K562 (cell line): ENCODE data around the gene EPHA4. TPM values are rescaled to one million over a fixed set of nuclear protein-coding genes. Genes with fewer than 3 reads are reported as not detected.

Experiments used
- ATAC-seq: fragments of 200-7000 bp; cut with Tn5 transposase; 3 replicates; pipeline ENCODE4 v1.9.1; 2020; ENCODE audit warnings: moderate library complexity
- BruUV-seq: library from RNA; stranded (reverse); fragments of 400-500 nt; replicated peaks from 2 replicates; lab custom pipeline; 2021; lab: Mats Ljungman, UMichigan
- CTCF ChIA-PET: fragments of 300-600 bp; formaldehyde crosslinking; extraction: SDS; loops from one replicate; lab custom pipeline; 2021; ENCODE audit warnings: low intra/inter-chr PET ratio; lab: Yijun Ruan, JAX
- POLR2A ChIA-PET: fragments of 300-600, 350-650 bp; sonication (Branson Sonifier 250); formaldehyde crosslinking; extraction: SDS; loops from one replicate; lab custom pipeline; 2021; ENCODE audit warnings: antibody characterized with exemption, inconsistent platforms; lab: Yijun Ruan, JAX
- DNase-seq, 4 experiments: peaks; one replicate each; pipeline versions ENCODE4 v3.0.0 to v3.0.0-alpha.2; 2011 to 2018; ENCODE audit warnings: low spot score in 3 of 4, mixed read lengths in 3 of 4; ENCODE audit errors: extremely low read depth in 1 of 4
- FAIRE-seq: peaks from 2 replicates; lab custom pipeline; 2011; peaks lifted over from hg19 to GRCh38; lab: Jason Lieb, UNC
- H2AFZ ChIP-seq: 2 replicates; pipeline ENCODE4 v1.6.0; 2011; ENCODE audit warnings: low read depth, low read length, control low read depth, inconsistent platforms
- H3K27ac ChIP-seq: fragments of 200-600 bp; 3 replicates; pipeline ENCODE4 v1.8.0; 2011; ENCODE audit warnings: low read depth, mild to moderate bottlenecking, control low read depth, inconsistent platforms, low read length, moderate library complexity, mixed read lengths; ENCODE audit errors: extremely low read depth
- H3K27me3 ChIP-seq, 2 experiments: fragments of 300-600 bp in 1 of 2; 2 replicates in 1 of 2; 3 replicates in 1 of 2; pipeline versions ENCODE4 v1.6.0 to v1.8.0; 2011; ENCODE audit warnings: inconsistent platforms in 2 of 2, low read length in 2 of 2, mild to moderate bottlenecking in 1 of 2, mixed read lengths in 1 of 2, moderate library complexity in 1 of 2; ENCODE audit not compliant: control insufficient read depth in 2 of 2, insufficient read depth in 2 of 2
- H3K36me3 ChIP-seq: fragments of 300-600 bp; 3 replicates; pipeline ENCODE4 v1.8.0; 2011; ENCODE audit warnings: mild to moderate bottlenecking, low read length, inconsistent platforms; ENCODE audit not compliant: control insufficient read depth, insufficient read depth
- H3K4me1 ChIP-seq, 2 experiments: fragments of 200-600 bp in 1 of 2; replicated peaks in 1 of 2; 2 replicates in 1 of 2; 3 replicates in 1 of 2; pipeline versions ENCODE4 v1.5.1 to v1.8.0; 2011; ENCODE audit warnings: inconsistent platforms in 2 of 2, low read length in 2 of 2, mild to moderate bottlenecking in 1 of 2, mixed read lengths in 1 of 2, moderate library complexity in 1 of 2; ENCODE audit not compliant: control insufficient read depth in 2 of 2, insufficient read depth in 2 of 2
- H3K4me2 ChIP-seq: 2 replicates; pipeline ENCODE4 v1.6.1; 2011; ENCODE audit warnings: low read length, control low read depth, inconsistent platforms, mixed read lengths; ENCODE audit not compliant: insufficient read depth
- H3K4me3 ChIP-seq: fragments of 200-600 bp; sonication (generic), shearing (Covaris generic); 2 replicates; pipeline ENCODE4 v1.5.1; 2016; ENCODE audit warnings: control low read depth, inconsistent platforms
- H3K79me2 ChIP-seq: fragments of 200-600 bp; 3 replicates; pipeline ENCODE4 v1.8.0; 2011; ENCODE audit warnings: low read length, inconsistent platforms; ENCODE audit not compliant: control insufficient read depth, insufficient read depth
- H3K9ac ChIP-seq, 2 experiments: 2 replicates each; pipeline versions ENCODE4 v1.6.0 to v1.6.1; 2011; ENCODE audit warnings: low read depth in 2 of 2, low read length in 2 of 2, control low read depth in 1 of 2, inconsistent platforms in 1 of 2, mild to moderate bottlenecking in 1 of 2, mixed read lengths in 1 of 2; ENCODE audit not compliant: insufficient read depth in 1 of 2
- H3K9me1 ChIP-seq: one replicate; pipeline ENCODE4 v1.6.0; 2011; ENCODE audit warnings: inconsistent platforms, mild to moderate bottlenecking, low read length, moderate library complexity; ENCODE audit not compliant: control insufficient read depth, insufficient read depth
- H3K9me3 ChIP-seq: replicated peaks from 2 replicates; pipeline ENCODE4 v1.5.1; 2011; ENCODE audit warnings: low read depth, low read length, inconsistent platforms; ENCODE audit not compliant: control insufficient read depth, insufficient read depth
- H4K20me1 ChIP-seq: replicated peaks from 2 replicates; pipeline ENCODE4 v1.6.1; 2011; ENCODE audit warnings: low read length, inconsistent platforms, mixed read lengths; ENCODE audit not compliant: control insufficient read depth, insufficient read depth
- DNMT1 ChIP-seq: fragments of 450-650 bp; IDR thresholded peaks from 2 replicates; pipeline ENCODE4 v1.6.1; 2016; ENCODE audit warnings: antibody characterized with exemption, mild to moderate bottlenecking
- HDGF ChIP-seq: fragments of 450-650 bp; IDR thresholded peaks from 2 replicates; pipeline ENCODE4 v1.6.1; 2016
- ID3 ChIP-seq, 2 experiments: fragments of 250-450 bp in 1 of 2; fragments of 450-650 bp in 1 of 2; sonication (Bioruptor Pico) in 1 of 2; IDR thresholded peaks; 2 replicates each; pipeline versions ENCODE4 v1.6.1 to v1.8.0; 2016 to 2021; ENCODE audit warnings: mild to moderate bottlenecking in 2 of 2, moderate library complexity in 2 of 2, missing compliant biosample characterization in 1 of 2, missing genetic modification characterization in 1 of 2
- MECOM ChIP-seq: fragments of 250-450 bp; sonication (Bioruptor Pico); IDR thresholded peaks from 2 replicates; pipeline ENCODE4 v1.8.0; 2022; ENCODE audit warnings: inconsistent platforms
- OTX1 ChIP-seq: fragments of 450-650 bp; formaldehyde crosslinking; IDR thresholded peaks from 2 replicates; pipeline ENCODE4 v1.4.0; 2022; ENCODE audit warnings: mild to moderate bottlenecking
- PTTG1 ChIP-seq: fragments of 450-650 bp; IDR thresholded peaks from 2 replicates; pipeline ENCODE4 v1.6.1; 2016; ENCODE audit warnings: low read depth, mild to moderate bottlenecking, missing genetic modification characterization, missing compliant biosample characterization
- SRSF7 ChIP-seq: fragments of 200-400 bp; formaldehyde crosslinking; optimal IDR thresholded peaks from 2 replicates; pipeline ENCODE3; 2017; ENCODE audit warnings: mild to moderate bottlenecking, low read depth, low read length
- TSC22D4 ChIP-seq: fragments of 450-650 bp; IDR thresholded peaks from 2 replicates; pipeline ENCODE4 v1.6.1; 2016; ENCODE audit warnings: missing genetic modification characterization, missing biosample characterization, control low read depth
- ZBTB12 ChIP-seq: fragments of 250-450 bp; sonication (Bioruptor Pico); IDR thresholded peaks from 2 replicates; pipeline ENCODE4 v1.4.0; 2020
- ZNF165 ChIP-seq: fragments of 250-450 bp; sonication (Bioruptor Pico); IDR thresholded peaks from 2 replicates; pipeline ENCODE4 v1.4.0; 2020; ENCODE audit warnings: borderline replicate concordance
- ZNF395 ChIP-seq: fragments of 200-800 bp; sonication (Bioruptor generic); IDR thresholded peaks from 2 replicates; pipeline ENCODE4 v1.6.1; 2017; ENCODE audit warnings: missing genetic modification characterization, missing compliant biosample characterization
- WGBS: fragments of 100-300 bp; shearing (Covaris generic); methylation state at CpG from one replicate; pipeline ENCODE4 v1.1.6; 2016; ENCODE audit warnings: low coverage, mixed read lengths; ENCODE audit not compliant: insufficient coverage; ENCODE audit errors: missing lambda C conversion rate; 5-methylcytosine and 5-hydroxymethylcytosine counted together
- in situ Hi-C: fragments of 300-500 bp; cut with MboI; formaldehyde crosslinking; loops from 4 replicates; pipeline ENCODE4 v1.15.0; 2018; ENCODE audit warnings: inconsistent platforms, mixed read lengths
- intact Hi-C: fragments of 100-400 bp; cut with micrococcal nuclease; formaldehyde crosslinking; loops from 2 replicates; pipeline ENCODE4 v1.14.2; 2022
- polyA plus RNA-seq, 8 experiments: library from polyadenylated mRNA; depleted of rRNA in 4 of 8; stranded (reverse) in 5 of 8; unstranded in 3 of 8; fragments of >200 nt; fragmentation: Nextera tagmentation in 2 of 8; fragmentation: Illumina TruSeq in 1 of 8; extraction: Ambion mirVana in 2 of 8; extraction: Trizol in 1 of 8; gene quantifications; 2 replicates each; pipeline versions ENCODE4 v1.2.1 to v1.2.3, GENCODE V29; 2011 to 2014; ENCODE audit warnings: inconsistent platforms in 1 of 8, missing spikeins in 1 of 8
- total RNA-seq, 7 experiments: library from RNA; depleted of rRNA in 6 of 7; stranded (reverse); fragments of >200 nt in 6 of 7; fragmentation: Illumina TruSeq in 2 of 7; extraction: Trizol in 2 of 7; gene quantifications; 2 replicates each; pipeline versions ENCODE4 v1.2.1 to v1.2.3, GENCODE V29; 2011 to 2021; ENCODE audit warnings: low replicate concordance in 1 of 7

Gene EPHA4
- total and polyA plus RNA-seq, 9 of the 15 experiments (the other 6 are each of a cell fraction or from before 2014, with no cell fraction given), result 0.07 to 0.09 (median 0.07) TPM; not detected in 6

GRCh38 chr2:221569871-221570270, 2.2 kb downstream of the EPHA4 start:
- H3K4me2 ChIP-seq, result no peak overlapping the region
- in situ Hi-C loops, result no loop called here
- ChIA-PET CTCF (no interaction called here), POLR2A (no interaction called here)
- H3K4me3 ChIP-seq, result no peak overlapping the region
- no TSS peak for BruUV-seq
- TF ChIP-seq DNMT1, result no peak
- no peak for TF ChIP-seq ID3 (CRISPR knock-in tag; IDR thresholded peaks at IDR 0.05)
- no peak for TF ChIP-seq ID3 (tag; IDR thresholded peaks at IDR 0.05)
- TF ChIP-seq HDGF, result no peak
- H3K9me3 ChIP-seq, result no peaks in the 10 kb centered on the region
- no peak overlapping the region for H3K27ac ChIP-seq
- H2AFZ ChIP-seq, result no peak overlapping the region
- no peak for ATAC-seq
- no peak overlapping the region for H3K9ac ChIP-seq
- H3K79me2 ChIP-seq, result no peaks in the 10 kb centered on the region
- H3K36me3 ChIP-seq, result no peaks in the 10 kb centered on the region
- H4K20me1 ChIP-seq, result no peaks in the 10 kb centered on the region
- H3K4me1 ChIP-seq, result peaks cover 0 to 25% of the 10 kb centered on the region in 2 experiments; a peak in 1 of 5 replicates
- no CpG with 5 or more reads among the region's 8 CpGs for WGBS
- DNase-seq, result no peak
- H3K27me3 ChIP-seq, result no peaks in the 10 kb centered on the region; a peak in 1 of 5 replicates
- H3K9me1 ChIP-seq, result no peaks in the 10 kb centered on the region
- intact Hi-C loops, result loop anchor here (5.0 kb wide), 2 partner anchors 883 to 1833 kb away; no protein-coding TSS in a partner anchor
- no peak for FAIRE-seq

- no peak for ATAC-seq
- Histone ChIP-seq H3K9ac (no peak overlapping the region), H3K4me3 (no peak overlapping the region), H3K27ac (no peak overlapping the region), H3K4me1 (peaks cover 0 to 25% of the 10 kb centered on the region in 2 experiments; a peak in 1 of 5 replicates), H3K9me1 (no peaks in the 10 kb centered on the region), H3K9me3 (no peaks in the 10 kb centered on the region), H3K27me3 (no peaks in the 10 kb centered on the region; a peak in 1 of 5 replicates), H2AFZ (no peak overlapping the region), H4K20me1 (no peaks in the 10 kb centered on the region), H3K4me2 (no peak overlapping the region), H3K36me3 (no peaks in the 10 kb centered on the region), H3K79me2 (no peaks in the 10 kb centered on the region)
- no TSS peak for BruUV-seq
- WGBS, result 3% methylated on average over 8 of the region's 14 CpGs
- in situ Hi-C loops (no loop called here), intact Hi-C loops (no loop called here)
- POLR2A ChIA-PET, result no interaction called here
- DNase-seq, result no peak
- CTCF ChIA-PET, result no interaction called here
- FAIRE-seq, result no peak
- TF ChIP-seq PTTG1 (tag) (no peak), ZNF395 (no peak), SRSF7 (no peak), ZNF165 (no peak), OTX1 (CRISPR knock-in tag) (no peak), MECOM (CRISPR knock-in tag) (no peak), TSC22D4 (tag) (no peak), ZBTB12 (CRISPR knock-in tag) (no peak)
Measured at GRCh38 chr2:221569425-221569845, 2.7 kb downstream of the EPHA4 start.
